IPS-18c (cell line): ENCODE results near the gene NPIPA8.
"Not testable (repeated sequence)": the region's sequence is repeated elsewhere in the genome, so short reads cannot be mapped to it uniquely, and the experiment has no call there.

Experiments used
- H3K4me3 ChIP-seq: 2 replicates; pipeline ENCODE4 v1.7.0; 2013; ENCODE audit warnings: low read depth, mild to moderate bottlenecking, low read length, moderate library complexity; ENCODE audit not compliant: insufficient read depth
- H3K9me3 ChIP-seq: one replicate; pipeline ENCODE4 v1.6.1; 2013; ENCODE audit warnings: mild to moderate bottlenecking, low read length, moderate library complexity; ENCODE audit not compliant: control insufficient read depth, insufficient read depth

NPIPA8 gene

DNA sequence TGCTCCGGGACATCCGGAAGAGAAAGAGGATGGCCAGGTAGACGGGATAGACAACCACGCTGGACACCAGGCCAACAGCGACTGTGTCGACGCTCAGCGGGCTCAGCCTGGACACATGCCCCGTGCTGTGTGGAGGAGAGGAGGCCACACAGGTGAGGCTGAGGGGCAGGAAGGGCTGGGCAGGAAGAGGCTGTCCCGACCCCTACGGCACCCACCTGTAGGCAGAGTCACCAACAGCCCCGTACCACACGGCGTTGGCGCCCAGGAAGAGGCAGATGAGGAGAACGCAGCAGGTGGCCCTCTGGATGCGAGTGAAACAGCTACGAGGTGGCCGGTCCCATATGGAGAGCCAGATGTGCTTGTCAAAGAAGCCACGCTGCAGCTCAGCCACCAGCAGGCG is at the start of gene NPIPA8:
Gene NPIPA8 (minus strand): TSS at position 101 of the 400 bp plus-strand sequence. CDS start 4,074 bp downstream, outside the sequence.
- not testable (repeated sequence) for H3K9me3 ChIP-seq, H3K4me3 ChIP-seq

DNA sequence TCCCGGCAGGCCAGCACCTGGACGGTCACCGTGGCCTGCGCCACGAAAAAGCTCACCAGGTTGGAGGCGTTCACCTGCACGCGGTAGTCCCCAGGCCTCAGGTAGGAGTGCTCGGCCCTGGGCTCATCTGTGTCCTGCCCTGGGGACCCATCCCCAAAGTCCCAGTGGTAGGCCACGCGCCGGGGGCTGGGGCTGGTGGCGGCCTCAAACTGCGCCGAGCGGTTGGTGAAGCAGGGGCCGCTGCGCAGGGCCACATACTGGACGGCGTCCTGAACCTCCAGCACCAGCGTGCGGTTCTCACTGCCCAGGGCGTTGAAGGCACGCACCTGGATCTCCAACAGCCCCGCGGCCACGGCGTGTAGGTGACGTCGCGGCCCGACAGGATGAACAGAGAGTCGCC is 48.7 kb upstream of the NPIPA8 start:
- not testable (repeated sequence) for H3K4me3 ChIP-seq, H3K9me3 ChIP-seq

DNA sequence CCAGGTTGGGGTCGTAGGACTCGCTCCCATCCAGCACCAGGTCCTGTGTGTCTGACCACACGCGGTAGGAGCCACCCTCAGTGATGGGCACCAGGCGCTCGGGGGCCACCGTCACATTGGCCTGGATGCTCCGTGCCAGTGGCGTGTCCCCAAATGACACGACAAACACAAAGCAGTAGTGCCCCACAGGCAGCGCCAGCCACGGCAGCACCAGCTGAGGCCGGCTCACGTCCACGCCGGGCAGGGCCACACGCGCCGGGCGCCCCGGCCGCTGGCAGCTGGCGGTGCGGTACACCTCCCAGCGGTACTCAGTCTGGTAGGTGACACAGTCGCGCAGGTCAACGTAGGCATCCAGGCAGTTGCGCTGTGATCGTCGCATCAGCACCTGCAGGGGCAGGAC is 48.3 kb upstream of the NPIPA8 start:
- H3K4me3 ChIP-seq, H3K9me3 ChIP-seq: not testable (repeated sequence)

DNA sequence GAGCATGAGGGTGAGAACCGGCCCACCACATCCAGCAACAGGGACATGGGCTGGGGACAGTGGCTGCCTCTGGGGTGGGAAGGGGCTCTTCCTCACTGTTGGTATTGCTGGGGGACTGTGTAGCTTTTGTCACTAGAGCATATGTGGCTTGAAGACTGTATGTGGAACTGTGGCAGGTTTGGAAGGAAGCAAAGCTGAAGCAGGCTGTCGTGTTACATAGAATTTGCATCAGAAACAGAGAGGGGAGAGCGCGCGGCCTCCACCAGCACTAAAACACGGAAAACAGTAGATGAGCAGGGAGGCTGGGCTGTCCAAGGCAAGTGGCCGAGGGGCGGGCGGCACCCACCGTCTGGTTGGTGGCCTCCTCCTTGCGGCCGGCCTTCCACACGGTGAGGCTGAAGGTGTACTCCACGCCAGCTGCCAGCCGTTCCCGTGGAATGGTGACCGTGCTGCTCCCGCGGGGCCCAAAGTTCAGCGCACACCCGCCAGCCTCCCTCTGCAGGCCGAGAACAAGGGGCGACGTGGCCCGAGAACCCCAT is 47.6 kb upstream of the NPIPA8 start:
- H3K4me3 ChIP-seq, H3K9me3 ChIP-seq: not testable (repeated sequence)

DNA sequence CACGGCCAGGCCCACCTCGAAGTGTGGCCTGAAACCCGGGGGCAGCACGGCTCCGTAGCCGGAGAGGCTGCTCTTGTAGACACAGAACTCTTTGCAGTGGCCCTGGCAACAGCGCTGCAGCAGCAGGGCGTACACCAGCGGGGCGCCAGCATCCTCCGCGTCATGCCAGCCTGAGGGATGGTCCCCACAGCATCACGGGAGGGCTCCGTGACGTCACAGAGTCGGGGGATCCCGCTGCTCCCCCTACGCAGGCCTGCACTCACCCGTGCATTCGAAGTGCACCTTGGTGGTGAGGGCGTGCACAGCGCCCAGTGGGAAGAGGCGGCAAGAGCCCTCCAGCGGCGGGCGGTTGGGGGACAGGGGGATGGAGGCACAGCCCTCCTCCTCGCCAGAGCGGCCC is 46.2 kb upstream of the NPIPA8 start:
- H3K4me3 ChIP-seq, H3K9me3 ChIP-seq: not testable (repeated sequence)

DNA sequence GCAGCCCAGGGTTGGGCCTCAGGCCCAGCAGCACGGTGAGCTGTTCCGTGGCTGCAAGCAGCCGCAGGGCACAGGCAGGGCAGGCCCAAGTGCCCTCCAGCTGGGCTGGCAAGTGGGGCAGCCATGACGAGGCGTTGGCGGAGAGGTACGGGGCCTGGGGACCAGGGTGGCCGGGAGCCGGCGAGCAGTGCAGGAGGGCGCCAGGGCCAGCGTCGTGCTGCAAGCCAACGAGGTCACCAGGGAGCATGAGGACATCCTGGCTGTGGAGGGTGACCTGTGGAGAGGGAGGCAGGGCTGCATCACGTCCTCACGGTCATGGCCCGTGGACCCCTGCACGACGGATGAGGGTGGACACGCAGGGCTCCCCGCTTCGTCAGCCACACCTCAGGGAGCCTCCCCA is 11.2 kb upstream of the NPIPA8 start:
- not testable (repeated sequence) for H3K4me3 ChIP-seq, H3K9me3 ChIP-seq

DNA sequence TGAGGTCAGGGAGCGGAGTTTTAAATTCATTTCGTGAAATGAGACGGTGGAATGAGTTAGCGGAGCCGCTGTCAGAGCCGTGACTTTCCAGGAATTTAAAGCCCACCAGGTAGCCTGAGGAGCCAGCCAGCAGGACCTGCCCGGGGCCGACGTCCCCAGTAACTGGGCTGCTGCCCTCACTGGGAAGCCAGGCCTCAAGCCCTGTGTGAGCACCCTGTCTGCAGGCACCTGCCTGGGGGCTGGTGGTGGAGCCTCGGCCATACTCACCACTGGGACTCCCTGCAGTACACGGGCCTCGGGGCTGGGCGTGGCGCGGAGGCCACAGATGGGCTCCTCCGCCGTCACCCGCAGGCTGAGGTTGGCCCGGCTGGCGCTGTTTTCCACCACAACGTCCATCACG is 10.5 kb upstream of the NPIPA8 start:
- H3K4me3 ChIP-seq, H3K9me3 ChIP-seq: not testable (repeated sequence)

DNA sequence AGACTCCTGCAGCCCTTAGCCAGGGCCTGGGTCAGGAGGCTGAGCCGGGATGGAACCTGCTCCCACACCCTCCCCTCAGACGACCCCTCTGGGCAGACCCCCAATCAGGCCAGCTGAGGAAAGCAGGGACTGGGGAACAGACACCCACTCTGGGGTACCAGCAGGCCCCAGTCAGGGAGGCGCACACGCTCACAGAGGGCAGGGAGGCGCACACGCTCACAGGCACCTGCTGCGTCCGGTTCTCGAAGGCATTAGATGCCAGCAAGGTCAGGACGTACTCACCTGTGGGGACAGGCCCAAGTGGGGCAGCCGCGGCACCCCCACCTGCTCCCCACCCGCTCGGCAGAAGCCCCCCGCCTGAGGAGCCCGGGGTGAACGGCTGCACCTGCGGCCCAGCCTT is 8.1 kb upstream of the NPIPA8 start:
- H3K9me3 ChIP-seq: not testable (repeated sequence)

DNA sequence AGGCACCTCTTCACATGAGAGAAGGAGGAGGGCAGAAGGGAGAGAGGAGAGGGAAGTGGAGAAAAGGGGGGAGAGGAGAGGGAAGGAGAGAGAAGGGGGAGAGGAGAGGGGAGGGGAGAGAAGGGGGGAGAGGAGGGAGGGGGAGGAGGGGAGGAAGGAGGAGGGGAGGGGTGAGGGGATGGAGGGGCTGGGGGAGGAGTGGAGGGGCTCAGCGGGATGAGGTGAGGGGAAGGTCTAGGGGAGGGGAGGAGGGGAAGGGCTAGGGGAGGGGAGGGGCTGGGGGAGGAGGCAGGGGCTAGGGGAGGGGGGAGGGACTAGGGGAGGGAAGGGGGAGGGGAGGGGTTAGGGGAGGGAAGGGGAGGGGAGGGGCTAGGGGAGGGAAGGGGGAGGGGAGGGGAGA is 5.5 kb upstream of the NPIPA8 start:
- not testable (repeated sequence) for H3K9me3 ChIP-seq, H3K4me3 ChIP-seq

More for the DNA sequence above, 8.1 kb upstream of the NPIPA8 start:
- not testable (repeated sequence) for H3K4me3 ChIP-seq

DNA sequence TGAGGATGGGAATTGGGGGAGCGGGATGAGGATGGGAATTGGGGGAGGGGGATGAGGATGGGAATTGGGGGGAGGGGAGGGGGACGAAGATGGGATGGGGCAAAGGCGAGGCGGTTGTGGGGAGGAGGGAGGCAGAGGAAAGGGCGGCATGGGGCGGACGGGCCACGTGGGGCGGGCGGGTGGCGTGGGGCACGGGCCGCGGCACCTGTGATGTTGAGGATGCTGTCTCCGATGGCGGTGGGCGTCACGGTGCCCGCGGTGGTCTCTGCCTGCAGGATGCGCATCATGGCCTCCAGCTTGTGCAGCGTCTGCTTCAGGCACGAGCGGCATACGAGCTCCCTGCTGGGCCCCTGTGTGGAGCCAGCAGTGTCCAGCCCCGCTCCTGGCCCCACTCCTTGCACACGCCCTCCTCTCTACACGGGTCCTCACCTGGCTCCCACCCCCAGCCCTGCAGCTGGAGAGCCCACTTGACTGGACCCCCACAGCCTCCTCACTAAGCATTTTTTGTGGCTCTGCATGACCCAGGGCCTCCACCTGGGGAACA is 5.0 kb upstream of the NPIPA8 start:
- H3K9me3 ChIP-seq, H3K4me3 ChIP-seq: not testable (repeated sequence)

DNA sequence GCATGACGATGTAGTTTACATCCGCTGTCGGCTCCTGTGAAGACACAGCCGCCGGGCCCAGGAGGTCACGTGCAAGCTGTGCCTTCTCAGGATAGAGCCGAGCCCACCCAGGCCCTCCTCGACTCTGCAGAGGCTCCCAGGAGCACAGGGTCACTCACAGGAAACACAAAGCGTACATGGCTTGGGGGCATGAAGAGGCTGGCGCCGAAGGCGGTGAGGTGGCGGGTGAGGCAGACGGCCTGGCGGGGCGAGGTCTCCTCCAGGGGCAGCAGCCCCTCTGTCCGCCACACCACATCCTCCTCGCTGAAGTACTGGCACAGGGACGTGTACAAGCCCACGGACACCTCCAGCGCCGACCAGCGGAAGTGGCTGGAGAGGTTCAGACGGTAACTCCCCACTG is 2.7 kb upstream of the NPIPA8 start:
- H3K9me3 ChIP-seq, H3K4me3 ChIP-seq: not testable (repeated sequence)

DNA sequence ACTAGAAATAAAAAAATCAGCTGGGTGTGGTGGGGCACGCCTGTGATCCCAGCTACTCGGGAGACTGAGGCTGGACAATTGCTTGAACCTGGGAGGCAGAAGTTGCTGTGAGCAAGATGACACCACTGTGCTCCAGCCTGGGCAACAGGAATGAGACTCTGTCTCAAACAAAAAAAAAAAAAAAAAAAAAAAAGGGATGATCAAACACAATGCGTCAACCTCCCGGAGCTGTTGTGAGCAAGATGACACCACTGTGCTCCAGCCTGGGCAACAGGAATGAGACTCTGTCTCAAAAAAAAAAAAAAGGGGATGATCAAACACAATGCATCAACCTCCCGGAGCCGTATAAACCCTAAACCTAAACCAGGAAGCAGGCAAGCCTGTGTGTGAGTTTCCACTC is 24.7 kb downstream of the NPIPA8 start:
- not testable (repeated sequence) for H3K4me3 ChIP-seq

DNA sequence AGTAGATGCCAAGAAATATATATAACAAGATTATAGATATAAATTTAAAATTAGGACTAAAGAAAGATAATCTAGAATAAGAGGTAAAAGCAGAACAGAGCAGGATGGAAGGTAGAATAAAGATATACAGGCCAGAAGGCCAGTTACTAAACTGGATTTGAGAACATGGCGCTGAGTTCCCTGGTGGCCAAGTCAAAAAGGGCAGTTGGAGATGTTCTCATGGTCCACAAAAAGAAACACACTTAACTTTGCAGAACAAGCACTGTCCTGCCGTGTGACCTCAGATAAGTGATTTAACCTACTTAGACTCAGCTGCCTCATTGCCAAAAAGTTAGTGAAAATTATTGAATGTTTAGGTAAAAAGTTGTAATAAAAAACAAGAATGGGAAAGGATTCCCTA is 27.4 kb downstream of the NPIPA8 start:
- not testable (repeated sequence) for H3K4me3 ChIP-seq, H3K9me3 ChIP-seq

More for the DNA sequence above, 24.7 kb downstream of the NPIPA8 start:
- H3K9me3 ChIP-seq: not testable (repeated sequence)

DNA sequence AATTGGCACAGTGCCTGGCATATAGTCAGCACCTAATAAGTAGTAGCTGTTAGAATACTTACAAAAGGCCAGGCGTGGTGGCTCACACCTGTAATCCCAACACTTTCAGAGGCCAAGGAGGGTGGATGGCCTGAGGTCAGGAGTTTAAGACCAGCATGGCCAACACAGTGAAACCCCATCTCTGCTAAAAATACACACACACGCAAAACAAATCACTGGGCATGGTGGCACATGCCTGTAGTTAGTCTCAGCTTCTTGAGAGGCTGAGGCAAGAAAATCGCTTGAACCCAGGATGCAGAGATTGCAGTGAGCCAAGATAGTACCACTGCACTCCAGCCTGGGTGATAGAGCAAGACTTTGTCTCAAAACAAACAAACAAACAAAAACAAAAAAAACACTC is 29.3 kb downstream of the NPIPA8 start:
- not testable (repeated sequence) for H3K9me3 ChIP-seq, H3K4me3 ChIP-seq

DNA sequence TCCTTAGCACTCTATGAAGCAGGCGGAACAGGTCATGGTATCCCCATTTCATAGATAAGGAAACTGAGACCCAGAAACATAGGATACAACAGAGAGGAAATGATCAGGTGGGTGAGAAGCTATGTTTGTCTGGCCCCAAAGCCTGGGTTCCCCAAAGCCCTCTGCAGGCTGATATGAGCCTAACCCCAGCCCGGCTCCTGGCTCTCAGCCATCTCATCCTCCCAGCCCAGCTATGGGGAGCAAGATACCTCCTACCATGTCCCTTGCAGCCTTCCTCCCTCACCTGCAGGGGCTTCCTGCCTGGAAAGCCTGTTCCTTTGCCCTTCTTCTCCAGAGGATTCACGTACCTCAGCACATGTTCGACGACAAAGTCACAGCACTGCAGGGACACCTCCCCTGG is 30.5 kb downstream of the NPIPA8 start:
- not testable (repeated sequence) for H3K9me3 ChIP-seq, H3K4me3 ChIP-seq

DNA sequence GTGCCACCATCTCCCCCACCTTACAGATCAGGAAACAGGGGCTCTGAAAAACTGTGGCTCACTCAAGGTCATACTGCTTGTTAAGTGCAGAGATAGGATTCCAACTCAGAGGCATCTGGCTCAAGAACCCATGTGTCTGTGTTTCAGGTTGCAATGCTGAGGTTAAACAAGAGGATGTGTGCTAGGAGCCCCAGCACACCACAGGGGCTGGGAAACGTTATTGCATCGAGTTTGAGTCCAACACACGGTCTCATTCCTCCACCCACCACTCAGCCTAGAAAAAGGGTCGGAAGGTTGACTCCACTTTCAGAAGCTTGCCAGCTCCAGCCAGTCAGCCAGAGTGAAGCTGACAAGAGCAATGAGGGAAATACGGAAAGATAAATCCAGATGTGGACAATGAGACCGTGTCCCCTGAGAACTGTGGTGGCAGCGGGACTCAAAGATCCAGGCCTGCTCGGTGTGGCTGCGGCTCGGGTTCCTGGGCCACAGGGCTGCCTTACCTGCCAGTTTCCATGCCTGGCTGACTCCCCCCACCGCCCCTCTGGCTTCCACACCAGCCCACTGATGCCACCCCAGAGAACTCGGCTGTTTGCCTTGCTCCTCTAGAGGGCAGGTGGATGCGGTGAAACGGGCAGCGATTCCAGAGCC is 33.4 kb downstream of the NPIPA8 start:
- H3K9me3 ChIP-seq, H3K4me3 ChIP-seq: not testable (repeated sequence)

DNA sequence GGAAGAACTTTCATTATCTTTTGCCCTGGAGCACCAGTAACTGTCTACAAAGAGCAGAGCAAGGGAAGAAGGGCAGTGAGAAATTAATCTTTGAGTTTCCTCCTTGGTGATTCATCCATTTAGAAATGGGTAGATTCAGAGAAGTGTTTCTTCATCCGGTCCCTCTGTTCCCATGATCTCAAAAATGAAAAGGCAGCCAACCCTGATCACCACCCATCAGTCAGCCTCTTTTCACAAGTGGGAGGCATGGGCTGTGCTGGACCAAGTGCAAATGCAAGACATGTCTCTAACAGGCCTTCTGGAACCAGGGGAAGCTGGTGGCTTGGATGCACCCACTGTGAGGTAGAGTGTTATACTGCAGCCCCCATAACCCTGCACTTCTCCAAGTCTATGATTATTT is 38.8 kb downstream of the NPIPA8 start:
- not testable (repeated sequence) for H3K9me3 ChIP-seq, H3K4me3 ChIP-seq

DNA sequence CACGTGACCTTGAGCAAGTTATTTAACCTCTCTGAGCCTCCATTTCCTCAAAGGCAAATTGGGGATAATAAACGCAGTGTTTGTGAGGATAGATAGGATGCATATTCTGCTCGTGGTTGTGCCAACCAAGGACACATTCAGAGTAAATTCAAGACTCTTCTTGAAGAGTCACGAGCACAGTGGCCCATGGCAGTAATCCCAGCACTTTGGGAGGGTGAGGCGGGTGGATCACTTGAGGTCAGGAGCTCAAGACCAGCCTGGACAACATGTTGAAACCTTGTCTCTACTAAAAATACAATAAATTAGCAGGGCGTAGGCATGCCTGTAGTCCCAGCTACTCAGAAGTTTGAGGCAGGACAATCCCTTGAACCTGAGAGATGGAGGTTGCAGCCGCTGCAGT is 39.6 kb downstream of the NPIPA8 start:
- H3K4me3 ChIP-seq, H3K9me3 ChIP-seq: not testable (repeated sequence)

DNA sequence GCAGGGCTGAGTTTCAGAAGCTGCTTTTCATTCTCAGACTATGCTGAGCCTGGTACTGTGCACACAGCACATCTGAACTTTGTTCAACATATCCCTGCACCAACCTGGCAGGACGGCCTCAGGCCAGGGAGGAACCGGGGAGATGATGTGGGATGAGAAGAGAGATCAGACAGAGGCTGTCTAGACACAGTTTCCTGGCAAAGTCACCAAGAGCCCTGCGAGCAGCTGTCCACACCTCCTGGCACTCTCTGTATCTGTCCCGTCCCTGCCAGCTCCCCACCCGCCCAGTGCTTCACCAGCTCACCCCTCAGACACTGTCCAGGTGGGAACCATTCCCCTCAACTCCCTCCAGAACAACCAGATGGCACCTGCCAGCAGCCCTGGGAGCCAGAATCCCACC is 42.2 kb downstream of the NPIPA8 start:
- H3K9me3 ChIP-seq: not testable (repeated sequence)

More for the DNA sequence above, 42.2 kb downstream of the NPIPA8 start:
- H3K4me3 ChIP-seq: not testable (repeated sequence)
